ENCODE data around the gene PSMD5. TPM values are rescaled to one million over a fixed set of nuclear protein-coding genes. Genes with fewer than 3 reads are reported as not detected.
"Not testable (repeated sequence)": the region's sequence is repeated elsewhere in the genome, so short reads cannot be mapped to it uniquely, and the experiment has no call there.

The PSMD5 gene
- total and polyA plus RNA-seq, 4 experiments from 2014 or later: 23.1 to 59.0 (median 36.0) TPM

GRCh38 chr9:120807607-120808379 lies 34.9 kb downstream of the PSMD5 start:
- Mint-ChIP-seq H3K4me1 (peaks cover 0 to 1% (median 0%) of the 10 kb centered on the region in 4 donors), H3K4me3 (no peak overlapping the region), H3K9me3 (peaks cover 7 to 69% (median 49%) of the 10 kb centered on the region in 8 donors), H3K27ac (no peak overlapping the region), H3K36me3 (peaks cover 24 to 42% of the 10 kb centered on the region in 2 donors), H3K27me3 (no peaks in the 10 kb centered on the region)
- no peak for DNase-seq
- CTCF ChIA-PET (ENCODE audit: partially characterized antibody): no interaction called here
- intact Hi-C loops (cut with micrococcal nuclease): no loop called here
- no peaks in the 10 kb centered on the region for H3K27me3 ChIP-seq (ENCODE audit: insufficient read depth, low read length)
- no peak overlapping the region for H3K27ac ChIP-seq (ENCODE audit: low read depth, low read length)
- POLR2A ChIA-PET (ENCODE audit: partially characterized antibody): no interaction called here
- no peak overlapping the region for H3K4me3 ChIP-seq (ENCODE audit: low read length in 2 of 2)
- peaks cover 0 to 23% of the 10 kb centered on the region in 2 donors for H3K9me3 ChIP-seq (ENCODE audit: control insufficient read depth in 1 of 2, low read length in 2 of 2)
- no peaks in the 10 kb centered on the region for H3K36me3 ChIP-seq (ENCODE audit: insufficient read depth, low read length)
- H3K4me1 ChIP-seq (ENCODE audit: insufficient read depth, low read length): no peaks in the 10 kb centered on the region

DNA sequence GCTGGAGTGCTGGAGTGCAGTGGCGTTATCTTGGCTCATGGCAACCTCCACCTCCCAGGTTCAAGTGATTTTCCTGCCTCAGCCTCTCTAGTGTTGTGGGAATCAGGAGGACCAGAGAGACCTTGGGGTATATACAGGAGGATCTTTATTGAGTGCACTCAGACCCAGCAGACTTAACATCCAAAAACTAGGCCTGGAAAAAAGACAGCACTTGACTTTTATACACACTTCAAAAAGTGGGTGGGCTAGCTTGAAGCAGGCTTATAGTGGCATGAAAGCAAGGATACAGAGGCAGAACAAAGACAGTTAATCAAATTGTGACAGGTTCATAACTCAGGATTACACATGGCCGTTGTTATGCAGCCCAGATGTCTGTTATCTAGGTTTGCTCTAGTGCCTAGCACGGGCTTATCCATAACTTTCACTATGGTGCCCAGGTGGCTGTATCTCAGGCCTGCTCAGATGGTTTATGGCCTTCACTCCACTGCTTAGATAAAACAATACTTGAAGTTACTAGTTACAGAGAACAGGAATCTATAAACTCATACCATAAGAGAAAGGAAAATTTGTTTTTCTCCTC lies 37.8 kb downstream of the PSMD5 start:
- Mint-ChIP-seq H3K36me3 (peaks cover 15 to 25% of the 10 kb centered on the region in 2 donors), H3K9me3 (peaks cover 7 to 54% (median 42%) of the 10 kb centered on the region in 8 donors)
- DNase-seq; H3K27ac Mint-ChIP-seq; intact Hi-C loops (cut with micrococcal nuclease); H3K4me1 ChIP-seq (ENCODE audit: insufficient read depth, low read length); H3K4me3 ChIP-seq (ENCODE audit: low read length in 2 of 2); CTCF ChIA-PET (ENCODE audit: partially characterized antibody); H3K4me1 Mint-ChIP-seq; H3K27ac ChIP-seq (ENCODE audit: low read depth, low read length); H3K27me3 ChIP-seq (ENCODE audit: insufficient read depth, low read length); H3K27me3 Mint-ChIP-seq; H3K4me3 Mint-ChIP-seq; H3K36me3 ChIP-seq (ENCODE audit: insufficient read depth, low read length): not testable (repeated sequence)
- H3K9me3 ChIP-seq (ENCODE audit: control insufficient read depth in 1 of 2, low read length in 2 of 2): peaks cover 0 to 23% of the 10 kb centered on the region in 2 donors
- POLR2A ChIA-PET (ENCODE audit: partially characterized antibody): interaction anchor here (0.6 kb wide), 1 partner anchor 39 kb away, joined by 4 read pairs; no protein-coding TSS in a partner anchor

DNA sequence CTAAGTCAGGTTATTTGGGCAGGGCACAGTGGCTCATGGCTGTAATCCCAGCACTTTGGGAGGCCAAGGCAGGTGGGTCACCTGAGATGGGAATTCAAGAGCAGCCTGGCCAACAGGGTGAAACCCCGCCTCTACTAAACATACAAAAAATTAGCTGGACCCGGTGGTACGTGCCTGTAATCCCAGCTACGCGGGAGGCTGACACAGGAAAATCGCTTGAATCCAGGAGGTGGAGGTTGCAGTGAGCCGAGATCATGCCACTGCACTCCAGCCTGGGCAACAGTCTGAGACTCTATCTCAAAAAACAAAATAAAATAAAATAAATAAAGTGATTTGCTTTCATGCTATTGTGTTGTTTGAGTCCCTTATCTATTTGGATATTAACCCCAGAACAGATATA lies 41.3 kb downstream of the PSMD5 start:
- no peak overlapping the region for H3K27ac Mint-ChIP-seq
- Histone ChIP-seq H3K4me1 (ENCODE audit: insufficient read depth, low read length) (no peaks in the 10 kb centered on the region), H3K36me3 (ENCODE audit: insufficient read depth, low read length) (no peaks in the 10 kb centered on the region), H3K27ac (ENCODE audit: low read depth, low read length) (no peak overlapping the region), H3K9me3 (ENCODE audit: control insufficient read depth in 1 of 2, low read length in 2 of 2) (peaks cover 0 to 9% of the 10 kb centered on the region in 2 donors), H3K4me3 (ENCODE audit: low read length in 2 of 2) (no peak overlapping the region), H3K27me3 (ENCODE audit: insufficient read depth, low read length) (no peaks in the 10 kb centered on the region)
- ChIA-PET POLR2A (ENCODE audit: partially characterized antibody) (no interaction called here), CTCF (ENCODE audit: partially characterized antibody) (no interaction called here)
- peaks cover 0 to 2% (median under 1%) of the 10 kb centered on the region in 4 donors for H3K4me1 Mint-ChIP-seq
- H3K27me3 Mint-ChIP-seq: no peaks in the 10 kb centered on the region
- H3K4me3 Mint-ChIP-seq: no peak overlapping the region
- peaks cover 6 to 11% of the 10 kb centered on the region in 2 donors for H3K36me3 Mint-ChIP-seq
- H3K9me3 Mint-ChIP-seq: peaks cover 4 to 21% (median 15%) of the 10 kb centered on the region in 8 donors
- DNase-seq: no peak
- intact Hi-C loops (cut with micrococcal nuclease): no loop called here

GRCh38 chr9:120792898-120793765 lies 49.6 kb downstream of the PSMD5 start, which contains the start of gene FBXW2:
Gene FBXW2, minus strand, starts transcription at chr9:120793416. Its CDS starts 5,158 bp downstream, at chr9:120788258.
- peak within 1 kb of the TSS; percentile 89 to 98 (median 92) for H3K4me3 Mint-ChIP-seq
- POLR2A ChIA-PET (ENCODE audit: partially characterized antibody): interaction anchor here (0.7 to 3.7 kb wide), 43 partner anchors 8 to 409 kb away, joined by 3 to 42 read pairs (median 5); partner anchors contain the start of genes CNTRL, PHF19, PSMD5 and RAB14
- peak within 1 kb of the TSS; percentile 82 to 94 for H3K4me3 ChIP-seq (ENCODE audit: low read length in 2 of 2)

GRCh38 chr9:120791161-120791560 lies 51.6 kb downstream of the PSMD5 start:
- CTCF ChIA-PET (ENCODE audit: partially characterized antibody): interaction anchor here (1.0 to 1.2 kb wide), 3 partner anchors 45 to 170 kb away, joined by 3 to 4 read pairs (median 3); no protein-coding TSS in a partner anchor
- POLR2A ChIA-PET (ENCODE audit: partially characterized antibody): interaction anchor here (0.6 to 1.5 kb wide), 2 partner anchors 55 to 139 kb away, joined by 3 to 5 read pairs; no protein-coding TSS in a partner anchor
- Mint-ChIP-seq H3K4me3 (peak overlapping the region in 6 of 8 donors; percentile 19 to 98 (median 90)), H3K27ac (peak overlapping the region; percentile 83 to 96 (median 90)), H3K27me3 (no peaks in the 10 kb centered on the region), H3K4me1 (peaks cover 52 to 78% (median 63%) of the 10 kb centered on the region in 4 donors), H3K36me3 (peaks cover 10 to 51% of the 10 kb centered on the region in 2 donors), H3K9me3 (no peaks in the 10 kb centered on the region)
- no peaks in the 10 kb centered on the region for H3K9me3 ChIP-seq (ENCODE audit: control insufficient read depth in 1 of 2, low read length in 2 of 2)
- H3K27ac ChIP-seq (ENCODE audit: low read depth, low read length): peak overlapping the region; percentile 77
- H3K27me3 ChIP-seq (ENCODE audit: insufficient read depth, low read length): no peaks in the 10 kb centered on the region
- no peak overlapping the region for H3K4me3 ChIP-seq (ENCODE audit: low read length in 2 of 2)
- intact Hi-C loops (cut with micrococcal nuclease): no loop called here
- peaks cover 16% of the 10 kb centered on the region for H3K36me3 ChIP-seq (ENCODE audit: insufficient read depth, low read length)
- no peak for DNase-seq
- peaks cover 72% of the 10 kb centered on the region for H3K4me1 ChIP-seq (ENCODE audit: insufficient read depth, low read length)

More at GRCh38 chr9:120792898-120793765, 49.6 kb downstream of the PSMD5 start, which contains the start of gene FBXW2:
- Histone ChIP-seq H3K4me1 (ENCODE audit: insufficient read depth, low read length) (peaks cover 58% of the 10 kb centered on the region), H3K9me3 (ENCODE audit: control insufficient read depth in 1 of 2, low read length in 2 of 2) (no peaks in the 10 kb centered on the region), H3K36me3 (ENCODE audit: insufficient read depth, low read length) (peaks cover 8% of the 10 kb centered on the region), H3K27me3 (ENCODE audit: insufficient read depth, low read length) (no peaks in the 10 kb centered on the region), H3K27ac (ENCODE audit: low read depth, low read length) (peak within 1 kb of the TSS; percentile 77)
- Mint-ChIP-seq H3K9me3 (no peaks in the 10 kb centered on the region), H3K27me3 (no peaks in the 10 kb centered on the region), H3K27ac (peak within 1 kb of the TSS; percentile 90 to 97 (median 93)), H3K36me3 (peaks cover 3 to 36% of the 10 kb centered on the region in 2 donors), H3K4me1 (peaks cover 39 to 62% (median 50%) of the 10 kb centered on the region in 4 donors)
- CTCF ChIA-PET (ENCODE audit: partially characterized antibody): interaction anchor here (1.2 to 2.7 kb wide), 8 partner anchors 31 to 278 kb away, joined by 3 to 18 read pairs (median 4); no protein-coding TSS in a partner anchor
- peak; percentile 74 to 83 (median 78) for DNase-seq
- intact Hi-C loops (cut with micrococcal nuclease): loop anchor here (1.0 to 2.0 kb wide), 3 partner anchors 50 to 144 kb away; no protein-coding TSS in a partner anchor

GRCh38 chr9:120787933-120788332 lies 54.8 kb downstream of the PSMD5 start:
- H3K9me3 Mint-ChIP-seq: no peaks in the 10 kb centered on the region
- no peak overlapping the region for H3K4me3 ChIP-seq (ENCODE audit: low read length in 2 of 2)
- peaks cover 22 to 67% of the 10 kb centered on the region in 2 donors for H3K36me3 Mint-ChIP-seq
- no peaks in the 10 kb centered on the region for H3K27me3 ChIP-seq (ENCODE audit: insufficient read depth, low read length)
- ChIA-PET CTCF (ENCODE audit: partially characterized antibody) (interaction anchor here (0.6 kb wide), 1 partner anchor 52 kb away, joined by 4 read pairs; no protein-coding TSS in a partner anchor), POLR2A (ENCODE audit: partially characterized antibody) (no interaction called here)
- H3K9me3 ChIP-seq (ENCODE audit: control insufficient read depth in 1 of 2, low read length in 2 of 2): no peaks in the 10 kb centered on the region
- H3K27ac Mint-ChIP-seq: peak overlapping the region in 3 of 7 donors; percentile 14 to 40 (median 25)
- H3K27me3 Mint-ChIP-seq: no peaks in the 10 kb centered on the region
- H3K27ac ChIP-seq (ENCODE audit: low read depth, low read length): no peak overlapping the region
- H3K4me3 Mint-ChIP-seq: peak overlapping the region in 1 of 8 donors; percentile 36
- no peak for DNase-seq
- peaks cover 19% of the 10 kb centered on the region for H3K36me3 ChIP-seq (ENCODE audit: insufficient read depth, low read length)
- peaks cover 61 to 82% (median 70%) of the 10 kb centered on the region in 4 donors for H3K4me1 Mint-ChIP-seq
- peaks cover 79% of the 10 kb centered on the region for H3K4me1 ChIP-seq (ENCODE audit: insufficient read depth, low read length)
- intact Hi-C loops (cut with micrococcal nuclease): no loop called here

All from CD4-positive, alpha-beta memory T cell (primary cell).